ENCODE measurements around the gene AMTN. TPM values are rescaled to one million over a fixed set of nuclear protein-coding genes. Genes with fewer than 3 reads are reported as not detected.

AMTN gene
- total RNA-seq, 1 donor from 2014 or later = not detected

DNA sequence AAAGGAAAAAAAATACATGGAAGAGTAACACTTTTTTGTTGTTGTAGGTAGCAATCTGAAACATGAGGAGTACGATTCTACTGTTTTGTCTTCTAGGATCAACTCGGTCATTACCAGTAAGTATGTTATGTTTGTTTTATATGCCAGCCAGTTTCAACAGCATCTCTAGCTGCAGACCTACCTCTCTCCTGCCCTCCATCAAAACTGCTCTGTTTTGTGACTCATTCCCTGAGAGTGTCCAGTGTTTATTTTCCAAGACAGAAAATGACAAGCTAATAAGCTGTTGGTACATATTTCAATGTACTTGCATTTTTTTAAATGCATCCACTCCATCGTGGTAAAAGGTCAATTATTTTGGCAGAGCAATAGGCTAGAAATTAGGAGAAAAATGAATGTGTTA, 347 bp downstream of the AMTN start:
- DNase-seq (ENCODE audit: extremely low spot score in 2 of 2) = no peak
- H3K4me1 ChIP-seq = no peaks in the 10 kb centered on the region
- no peaks in the 10 kb centered on the region for H3K9me3 ChIP-seq
- TF ChIP-seq POLR2A (IDR thresholded peaks at IDR 0.05) (no peak), POLR2AphosphoS5 (IDR thresholded peaks at IDR 0.05; ENCODE audit: insufficient read depth in 1 of 2, low read depth in 1 of 2) (no peak), CTCF (IDR thresholded peaks at IDR 0.05) (no peak)
- intact Hi-C loops (cut with DNase I) = no loop called here
- H3K36me3 ChIP-seq = no peaks in the 10 kb centered on the region
- no peaks in the 10 kb centered on the region for H3K27me3 ChIP-seq
- no peak overlapping the region for H3K4me3 ChIP-seq
- no peak overlapping the region for H3K27ac ChIP-seq

- Histone ChIP-seq H3K9me3 (no peaks in the 10 kb centered on the region), H3K27ac (no peak overlapping the region), H3K27me3 (no peaks in the 10 kb centered on the region), H3K4me3 (no peak overlapping the region), H3K36me3 (no peaks in the 10 kb centered on the region), H3K4me1 (no peaks in the 10 kb centered on the region)
- TF ChIP-seq CTCF (IDR thresholded peaks at IDR 0.05) = no peak
- TF ChIP-seq POLR2A (IDR thresholded peaks at IDR 0.05) = no peak
- peak in 1 of 2 donors; percentile 13 for TF ChIP-seq POLR2AphosphoS5 (IDR thresholded peaks at IDR 0.05; ENCODE audit: insufficient read depth in 1 of 2, low read depth in 1 of 2)
- no peak for DNase-seq (ENCODE audit: extremely low spot score in 2 of 2)
- intact Hi-C loops (cut with DNase I) = no loop called here
Measured at GRCh38 chr4:70522626-70523025, 4.3 kb downstream of the AMTN start.

DNA sequence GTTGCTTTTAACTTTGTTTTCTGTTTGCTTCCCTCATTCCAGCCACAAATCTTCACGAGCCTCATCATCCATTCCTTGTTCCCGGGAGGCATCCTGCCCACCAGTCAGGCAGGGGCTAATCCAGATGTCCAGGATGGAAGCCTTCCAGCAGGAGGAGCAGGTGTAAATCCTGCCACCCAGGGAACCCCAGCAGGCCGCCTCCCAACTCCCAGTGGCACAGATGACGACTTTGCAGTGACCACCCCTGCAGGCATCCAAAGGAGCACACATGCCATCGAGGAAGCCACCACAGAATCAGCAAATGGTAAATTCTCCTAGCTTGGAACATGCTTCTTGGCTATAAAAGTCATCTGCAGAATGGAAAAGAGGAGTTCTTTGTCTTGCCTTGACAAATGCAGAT, 12.6 kb downstream of the AMTN start:
- intact Hi-C loops (cut with DNase I) = no loop called here
- Histone ChIP-seq H3K4me3 (no peak overlapping the region), H3K36me3 (no peaks in the 10 kb centered on the region), H3K9me3 (no peaks in the 10 kb centered on the region), H3K27me3 (no peaks in the 10 kb centered on the region), H3K27ac (no peak overlapping the region), H3K4me1 (no peaks in the 10 kb centered on the region)
- no peak for DNase-seq (ENCODE audit: extremely low spot score in 2 of 2)
- TF ChIP-seq POLR2AphosphoS5 (IDR thresholded peaks at IDR 0.05; ENCODE audit: insufficient read depth in 1 of 2, low read depth in 1 of 2) (no peak), POLR2A (IDR thresholded peaks at IDR 0.05) (no peak), CTCF (IDR thresholded peaks at IDR 0.05) (no peak)

DNA sequence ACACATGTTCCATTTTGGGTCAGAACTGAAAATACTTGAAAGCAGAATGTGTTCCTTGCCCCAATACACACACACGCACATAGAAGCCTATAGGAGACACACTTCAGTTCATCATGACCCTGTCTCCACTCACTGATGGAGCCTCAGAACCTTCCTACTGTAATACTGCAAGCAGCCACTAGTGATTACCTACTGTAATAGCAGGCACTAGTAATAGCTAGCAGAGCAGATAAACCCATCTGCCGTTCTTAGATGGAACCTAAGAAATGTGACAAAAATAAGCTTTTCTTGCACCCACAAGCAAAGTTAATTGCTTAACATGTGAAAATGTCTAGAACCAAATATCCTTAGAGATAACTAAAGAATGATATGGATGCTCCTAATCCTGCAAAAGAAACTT, 13.6 kb downstream of the AMTN start:
- H3K9me3 ChIP-seq = no peaks in the 10 kb centered on the region
- intact Hi-C loops (cut with DNase I) = no loop called here
- no peak overlapping the region for H3K27ac ChIP-seq
- no peak for DNase-seq (ENCODE audit: extremely low spot score in 2 of 2)
- H3K36me3 ChIP-seq = no peaks in the 10 kb centered on the region
- no peaks in the 10 kb centered on the region for H3K4me1 ChIP-seq
- no peak for TF ChIP-seq POLR2A (IDR thresholded peaks at IDR 0.05)
- TF ChIP-seq CTCF (IDR thresholded peaks at IDR 0.05) = no peak
- TF ChIP-seq POLR2AphosphoS5 (IDR thresholded peaks at IDR 0.05; ENCODE audit: insufficient read depth in 1 of 2, low read depth in 1 of 2) = no peak
- no peak overlapping the region for H3K4me3 ChIP-seq
- H3K27me3 ChIP-seq = no peaks in the 10 kb centered on the region

DNA sequence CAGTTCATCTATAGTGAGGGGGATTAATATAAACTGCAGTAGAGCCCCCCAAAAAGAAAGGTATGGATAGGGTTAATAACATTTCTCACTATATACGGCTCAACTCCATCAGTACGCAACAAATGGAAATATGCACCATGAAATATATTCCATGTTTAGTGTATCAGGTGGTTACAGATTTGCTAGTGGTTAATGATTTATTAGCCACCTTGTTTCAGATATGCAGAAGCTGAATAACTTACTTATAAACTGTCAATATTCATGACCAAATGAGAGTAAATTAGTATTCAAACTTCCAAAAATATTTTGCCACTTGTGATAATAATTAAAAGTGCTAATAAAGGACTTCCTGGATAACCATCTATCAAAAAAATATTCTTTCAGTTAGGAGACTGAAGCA, 14.8 kb downstream of the AMTN start:
- Histone ChIP-seq H3K4me3 (no peak overlapping the region), H3K27ac (no peak overlapping the region), H3K4me1 (no peaks in the 10 kb centered on the region), H3K9me3 (no peaks in the 10 kb centered on the region), H3K36me3 (no peaks in the 10 kb centered on the region), H3K27me3 (no peaks in the 10 kb centered on the region)
- intact Hi-C loops (cut with DNase I) = no loop called here
- no peak for TF ChIP-seq CTCF (IDR thresholded peaks at IDR 0.05)
- TF ChIP-seq POLR2AphosphoS5 (IDR thresholded peaks at IDR 0.05; ENCODE audit: insufficient read depth in 1 of 2, low read depth in 1 of 2) = no peak
- no peak for TF ChIP-seq POLR2A (IDR thresholded peaks at IDR 0.05)
- no peak for DNase-seq (ENCODE audit: extremely low spot score in 2 of 2)
